H1 (cell line): ENCODE data around the gene LEKR1. TPM values are rescaled to one million over a fixed set of nuclear protein-coding genes. Genes with fewer than 3 reads are reported as not detected.

Experiments
- CTCF ChIA-PET: fragments of 300-600 bp; sonication (Branson Sonifier 250); formaldehyde crosslinking; loops from one replicate; lab custom pipeline; 2021; ENCODE audit not compliant: partially characterized antibody; lab: Charles Lee
- POLR2A ChIA-PET: fragments of 300-600 bp; sonication (Branson Sonifier 250); formaldehyde crosslinking; loops from one replicate; lab custom pipeline; 2021; ENCODE audit warnings: inconsistent platforms; ENCODE audit not compliant: partially characterized antibody; lab: Charles Lee
- DNase-seq, 2 experiments: peaks; one replicate each; pipeline versions ENCODE4 v3.0.0 to v3.0.0-alpha.2; 2010 to 2022; ENCODE audit warnings: low spot score in 2 of 2, low read depth in 1 of 2, mixed read lengths in 1 of 2
- FAIRE-seq: peaks from 2 replicates; lab custom pipeline; 2011; peaks lifted over from hg19 to GRCh38; lab: Jason Lieb, UNC
- H2AFZ ChIP-seq: 2 replicates; pipeline ENCODE4 v1.8.1; 2012; ENCODE audit warnings: low read length, inconsistent platforms
- H2AK5ac ChIP-seq: 2 replicates; pipeline ENCODE4 v1.6.1; 2013; ENCODE audit warnings: low read depth, low read length
- H2BK120ac ChIP-seq: replicated peaks from 2 replicates; pipeline ENCODE3; 2013; ENCODE audit warnings: low read depth, low read length, inconsistent platforms
- H2BK12ac ChIP-seq: 2 replicates; pipeline ENCODE4 v1.6.1; 2013; ENCODE audit warnings: low read depth, low read length
- H2BK15ac ChIP-seq: 2 replicates; pipeline ENCODE4 v1.6.1; 2013; ENCODE audit warnings: low read length
- H2BK20ac ChIP-seq: 2 replicates; pipeline ENCODE4 v1.6.1; 2013; ENCODE audit warnings: low read length
- H2BK5ac ChIP-seq: 2 replicates; pipeline ENCODE4 v1.6.1; 2013; ENCODE audit warnings: low read depth, low read length
- H3K14ac ChIP-seq: 2 replicates; pipeline ENCODE4 v1.6.1; 2013; ENCODE audit warnings: inconsistent platforms; ENCODE audit not compliant: insufficient read length
- H3K18ac ChIP-seq: 2 replicates; pipeline ENCODE4 v1.6.1; 2013; ENCODE audit warnings: low read length; ENCODE audit errors: extremely low read depth
- H3K23ac ChIP-seq: 2 replicates; pipeline ENCODE4 v1.6.1; 2013; ENCODE audit warnings: inconsistent platforms; ENCODE audit not compliant: insufficient read length
- H3K23me2 ChIP-seq: 2 replicates; pipeline ENCODE4 v1.6.1; 2013; ENCODE audit warnings: low read depth, low read length
- H3K27ac ChIP-seq: 2 replicates; pipeline ENCODE4 v1.6.1; 2011; ENCODE audit warnings: low read depth, low read length, inconsistent platforms
- H3K27me3 ChIP-seq, 4 experiments: replicated peaks in 1 of 4; 1 replicate in 1 of 4; 2 replicates in 3 of 4; pipeline versions ENCODE4 v1.6.1 to v1.8.1; 2011 to 2013; ENCODE audit warnings: low read length in 3 of 4, mild to moderate bottlenecking in 3 of 4, inconsistent platforms in 2 of 4, mixed read lengths in 2 of 4, moderate library complexity in 1 of 4; ENCODE audit not compliant: control insufficient read depth in 3 of 4, insufficient read depth in 3 of 4; ENCODE audit errors: extremely low read depth in 1 of 4
- H3K36me3 ChIP-seq, 4 experiments: 2 replicates each; pipeline versions ENCODE4 v1.6.1 to v1.8.1; 2011 to 2013; ENCODE audit warnings: mild to moderate bottlenecking in 4 of 4, low read length in 3 of 4, moderate library complexity in 2 of 4, control low read depth in 1 of 4, inconsistent platforms in 1 of 4; ENCODE audit not compliant: insufficient read depth in 4 of 4, control insufficient read depth in 2 of 4
- H3K4ac ChIP-seq: replicated peaks from 2 replicates; pipeline ENCODE3; 2013; ENCODE audit warnings: low read length, low read depth, mixed read lengths, inconsistent platforms; ENCODE audit not compliant: insufficient read length
- H3K4me1 ChIP-seq, 4 experiments: replicated peaks in 1 of 4; 1 replicate in 1 of 4; 2 replicates in 3 of 4; pipeline versions ENCODE4 v1.6.1 to v1.8.1; 2011 to 2013; ENCODE audit warnings: low read length in 3 of 4, inconsistent platforms in 2 of 4, mixed read lengths in 1 of 4; ENCODE audit not compliant: insufficient read depth in 4 of 4, control insufficient read depth in 3 of 4
- H3K4me2 ChIP-seq, 2 experiments: 2 replicates each; pipeline versions ENCODE4 v1.6.1 to v1.8.1; 2011 to 2013; ENCODE audit warnings: low read depth in 2 of 2, low read length in 2 of 2, control low read depth in 1 of 2, inconsistent platforms in 1 of 2, mild to moderate bottlenecking in 1 of 2; ENCODE audit not compliant: insufficient read depth in 1 of 2
- H3K4me3 ChIP-seq, 4 experiments: fragments of 200-600, 300-600 bp in 1 of 4; sonication (generic), shearing (Covaris generic), sonication (Bioruptor Twin) in 1 of 4; 2 replicates each; pipeline versions ENCODE4 v1.5.1 to v1.8.1; 2011 to 2016; ENCODE audit warnings: low read length in 4 of 4, low read depth in 3 of 4, control low read depth in 2 of 4, inconsistent platforms in 2 of 4, mild to moderate bottlenecking in 2 of 4, mixed read lengths in 1 of 4, moderate library complexity in 1 of 4; ENCODE audit not compliant: insufficient read depth in 2 of 4; ENCODE audit errors: extremely low read depth in 1 of 4
- H3K56ac ChIP-seq: replicated peaks from 2 replicates; pipeline ENCODE3; 2013; ENCODE audit warnings: low read depth, mild to moderate bottlenecking, mixed read lengths, low read length, inconsistent platforms; ENCODE audit not compliant: insufficient read length
- H3K79me1 ChIP-seq: 2 replicates; pipeline ENCODE4 v1.6.1; 2013; ENCODE audit warnings: low read depth, low read length, control low read depth
- H3K79me2 ChIP-seq, 2 experiments: 2 replicates each; pipeline versions ENCODE4 v1.6.1 to v1.8.1; 2012 to 2013; ENCODE audit warnings: low read length in 2 of 2, mild to moderate bottlenecking in 2 of 2, inconsistent platforms in 1 of 2; ENCODE audit not compliant: insufficient read depth in 2 of 2, control insufficient read depth in 1 of 2
- H3K9ac ChIP-seq, 4 experiments: replicated peaks in 1 of 4; 1 replicate in 1 of 4; 2 replicates in 3 of 4; pipeline versions ENCODE4 v1.6.1 to v1.8.1; 2011 to 2013; ENCODE audit warnings: low read depth in 3 of 4, low read length in 3 of 4, control low read depth in 2 of 4, mild to moderate bottlenecking in 2 of 4, moderate library complexity in 2 of 4, inconsistent platforms in 1 of 4; ENCODE audit errors: extremely low read depth in 1 of 4
- H3K9me3 ChIP-seq, 2 experiments: 2 replicates each; pipeline versions ENCODE4 v1.6.1 to v1.8.1; 2012 to 2013; ENCODE audit warnings: mild to moderate bottlenecking in 2 of 2, moderate library complexity in 2 of 2, control low read depth in 1 of 2, inconsistent platforms in 1 of 2, low read depth in 1 of 2, low read length in 1 of 2, mixed read lengths in 1 of 2; ENCODE audit not compliant: insufficient read depth in 2 of 2
- H4K20me1 ChIP-seq, 2 experiments: replicated peaks in 1 of 2; 2 replicates each; pipeline versions ENCODE3 to v1.8.1; 2011 to 2013; ENCODE audit warnings: inconsistent platforms in 2 of 2, low read length in 2 of 2, mild to moderate bottlenecking in 1 of 2; ENCODE audit not compliant: insufficient read depth in 2 of 2, control insufficient read depth in 1 of 2
- H4K5ac ChIP-seq: 2 replicates; pipeline ENCODE4 v1.6.1; 2013; ENCODE audit warnings: low read length, low read depth, mixed read lengths, inconsistent platforms; ENCODE audit not compliant: insufficient read length
- H4K8ac ChIP-seq: 2 replicates; pipeline ENCODE4 v1.8.0; 2013; ENCODE audit warnings: mild to moderate bottlenecking, moderate library complexity, low read length, inconsistent platforms; ENCODE audit not compliant: insufficient read depth; ENCODE audit errors: extremely low read depth
- H4K91ac ChIP-seq: replicated peaks from 2 replicates; pipeline ENCODE3; 2013; ENCODE audit warnings: low read length, mixed read lengths, inconsistent platforms; ENCODE audit not compliant: insufficient read length
- WGBS, 2 experiments: shearing (Covaris generic) in 1 of 2; methylation state at CpG; one replicate each; pipeline versions ENCODE4 v1.1.6 to v1.1.7; 2013 to 2015; ENCODE audit warnings: low lambda C conversion rate in 2 of 2, mixed read lengths in 2 of 2, inconsistent platforms in 1 of 2, low coverage in 1 of 2, missing lambda C conversion rate in 1 of 2; ENCODE audit not compliant: insufficient replicate concordance in 2 of 2, insufficient coverage in 1 of 2, insufficient read length in 1 of 2; ENCODE audit errors: extremely low coverage in 1 of 2, missing lambda C conversion rate in 1 of 2; 5-methylcytosine and 5-hydroxymethylcytosine counted together
- polyA plus RNA-seq, 7 experiments: library from polyadenylated mRNA; depleted of rRNA in 3 of 7; stranded (reverse) in 5 of 7; unstranded in 2 of 7; fragments of >200 nt in 5 of 7; fragments of 200-250 nt in 2 of 7; gene quantifications; 1 replicate in 5 of 7; 2 replicates in 1 of 7; 4 replicates in 1 of 7; pipeline versions ENCODE4 v1.2.1 to v1.2.3, GENCODE V29; 2011 to 2013; ENCODE audit warnings: missing spikeins in 2 of 7, mixed read lengths in 2 of 7
- total RNA-seq: library from RNA; stranded (reverse); fragmentation: NEBNext Ultra II Directional; extraction: Animal tissue kit (Norgen Biotek cat#: 25700); gene quantifications from 2 replicates; pipeline ENCODE4 v1.2.1, GENCODE V29; 2021

Gene LEKR1
- total and polyA plus RNA-seq, 2 of the 8 experiments (the other 6 are each of a cell fraction or from before 2014, with no cell fraction given), result 0.08 TPM; not detected in 1

DNA sequence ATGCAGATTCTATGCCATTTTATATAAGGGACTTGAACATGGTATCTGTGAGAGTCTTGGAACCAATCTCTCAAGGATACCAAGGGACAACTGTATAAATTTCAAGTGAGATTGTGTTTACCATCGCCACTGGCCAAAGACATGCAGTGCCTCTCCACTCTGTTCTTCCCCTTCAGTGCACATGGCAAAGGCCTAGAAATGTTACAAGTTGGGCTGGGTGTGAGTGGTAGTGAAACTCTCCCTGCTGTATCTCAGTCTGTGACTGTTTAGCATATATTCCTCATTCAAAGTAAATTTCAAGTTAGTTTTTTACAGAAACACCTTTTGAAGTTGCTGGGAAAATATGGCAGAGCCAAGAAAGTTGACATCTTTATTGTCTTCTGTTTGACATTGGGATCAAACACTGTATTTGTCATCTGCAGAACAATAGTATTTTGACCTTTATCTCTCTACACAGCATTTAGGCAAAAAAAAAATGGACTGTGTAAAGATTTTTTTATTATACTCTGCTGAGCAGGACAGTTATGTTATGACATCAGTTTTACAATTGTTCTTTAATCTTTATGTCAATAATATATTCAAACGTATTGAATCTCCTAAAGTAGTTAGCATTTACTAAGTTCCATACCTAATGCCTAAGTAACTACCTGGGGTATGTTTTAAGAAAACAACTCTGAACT, 232.4 kb downstream of the LEKR1 start:
- no peaks in the 10 kb centered on the region for H4K20me1 ChIP-seq
- H2AK5ac ChIP-seq, result no peak overlapping the region
- H3K14ac ChIP-seq, result no peak overlapping the region
- ChIA-PET CTCF (no interaction called here), POLR2A (no interaction called here)
- 87% methylated on average over 2 of the region's 2 CpGs; no CpG with 5 or more reads in 1 of the 2 experiments for WGBS, 2 experiments
- no peak overlapping the region for H3K4me2 ChIP-seq
- H3K27ac ChIP-seq, result no peak overlapping the region
- H4K5ac ChIP-seq, result no peak overlapping the region
- H2BK5ac ChIP-seq, result no peak overlapping the region
- no peaks in the 10 kb centered on the region for H3K79me1 ChIP-seq
- H3K18ac ChIP-seq, result no peak overlapping the region
- H2AFZ ChIP-seq, result no peak overlapping the region
- H3K4me3 ChIP-seq, result no peak overlapping the region
- no peak overlapping the region for H3K56ac ChIP-seq
- H3K9me3 ChIP-seq, result no peaks in the 10 kb centered on the region
- H3K4ac ChIP-seq, result no peak overlapping the region
- H4K8ac ChIP-seq, result no peak overlapping the region
- no peaks in the 10 kb centered on the region for H3K27me3 ChIP-seq
- H2BK120ac ChIP-seq, result no peak overlapping the region
- H2BK15ac ChIP-seq, result no peak overlapping the region
- no peak overlapping the region for H3K9ac ChIP-seq
- H3K23ac ChIP-seq, result no peak overlapping the region
- H3K36me3 ChIP-seq, result no peaks in the 10 kb centered on the region
- H2BK20ac ChIP-seq, result no peak overlapping the region
- no peaks in the 10 kb centered on the region for H3K79me2 ChIP-seq
- DNase-seq (no peak), FAIRE-seq (no peak)
- no peaks in the 10 kb centered on the region for H3K4me1 ChIP-seq
- H3K23me2 ChIP-seq, result no peaks in the 10 kb centered on the region; the same call in 1 of the 2 replicates
- H2BK12ac ChIP-seq, result no peak overlapping the region
- H4K91ac ChIP-seq, result no peak overlapping the region
